ENCODE data around the gene TRERF1.

TRERF1 gene

DNA sequence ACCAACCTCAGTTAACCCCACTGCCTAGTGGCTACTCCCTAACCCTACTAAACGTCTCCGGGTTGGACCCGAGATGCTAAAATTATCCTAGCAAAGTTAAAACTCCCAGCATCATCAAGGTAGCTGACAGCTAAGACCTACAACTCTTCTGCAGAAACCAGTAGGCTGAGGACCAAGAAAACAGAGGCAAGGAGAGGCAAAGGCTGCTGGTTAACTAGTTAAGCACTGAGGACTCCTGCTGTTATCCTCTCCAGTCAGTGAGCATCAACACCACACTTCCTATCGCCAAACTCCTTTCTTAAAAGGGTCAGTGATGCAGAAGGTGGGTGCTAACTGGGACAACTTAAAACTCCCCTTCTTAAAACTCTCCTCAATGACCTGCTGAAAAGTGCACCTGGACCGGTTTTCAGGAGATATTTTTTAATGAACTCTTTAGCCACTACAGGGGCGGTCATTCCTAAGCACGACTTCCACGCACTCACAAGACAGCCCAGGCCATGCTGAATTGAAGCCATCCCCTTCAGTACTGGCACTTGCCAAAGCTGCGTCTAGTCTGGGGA is 1.7 kb downstream of the TRERF1 start:
- Histone ChIP-seq H3K4me2 (ENCODE audit: low read length) (no peak overlapping the region), H3K9ac (ENCODE audit: low read length) (no peak overlapping the region), H3K27ac (ENCODE audit: low read depth, low read length, poor library complexity, severe bottlenecking) (no peak overlapping the region)

DNA sequence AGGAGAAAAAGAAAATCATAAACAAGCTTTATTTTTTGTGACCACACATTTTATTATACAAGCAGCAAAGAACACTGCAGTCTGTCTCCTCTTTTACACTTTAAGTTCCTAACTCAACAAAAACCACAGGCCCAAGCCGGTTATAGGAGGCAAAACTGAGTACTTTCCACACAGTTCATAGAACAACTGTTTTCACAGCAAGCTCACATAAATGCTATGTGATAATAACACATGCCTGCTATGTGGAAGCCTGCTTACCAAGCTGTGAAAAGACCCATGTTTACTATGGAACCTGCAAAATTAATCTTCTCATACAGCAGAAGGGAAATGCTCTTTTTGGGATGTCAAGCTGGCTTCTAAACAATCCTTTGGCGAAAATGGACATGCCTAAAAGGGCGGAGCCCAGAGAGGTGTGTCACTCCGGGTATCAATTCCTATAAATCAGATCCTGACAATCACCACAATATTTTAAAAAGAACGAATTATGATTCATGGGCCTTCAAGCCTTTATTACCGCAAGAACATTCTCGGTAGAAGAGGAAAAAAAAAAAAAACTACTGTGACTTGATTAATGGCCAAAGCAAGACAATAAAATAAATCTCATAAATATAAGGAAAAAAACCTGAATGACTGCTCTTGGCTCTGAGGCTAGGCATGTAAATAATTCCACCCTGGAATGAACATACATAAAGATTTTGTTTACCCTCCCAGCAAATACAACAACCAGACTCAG is 2.6 kb downstream of the TRERF1 start:
- no peak overlapping the region for H3K4me3 ChIP-seq (ENCODE audit: low read depth, low read length, poor library complexity, severe bottlenecking)
- no peaks in the 10 kb centered on the region for H3F3A ChIP-seq (ENCODE audit: insufficient read depth, low read length)
- H4K20me1 ChIP-seq (ENCODE audit: insufficient read depth, low read length), result no peaks in the 10 kb centered on the region
- no peak overlapping the region for H3K9ac ChIP-seq (ENCODE audit: low read length)
- peaks cover 27% of the 10 kb centered on the region for H3K4me1 ChIP-seq (ENCODE audit: insufficient read depth, low read length, severe bottlenecking)
- no peak overlapping the region for H3K27ac ChIP-seq (ENCODE audit: low read depth, low read length, poor library complexity, severe bottlenecking)
- H3K36me3 ChIP-seq (ENCODE audit: insufficient read depth, low read length), result no peaks in the 10 kb centered on the region
- no peaks in the 10 kb centered on the region for H3K9me3 ChIP-seq (ENCODE audit: low read length)
- H3K27me3 ChIP-seq (ENCODE audit: insufficient read depth, low read length), result no peaks in the 10 kb centered on the region; the same call in none of the 2 replicates
- H3K79me2 ChIP-seq (ENCODE audit: insufficient read depth, low read length), result no peaks in the 10 kb centered on the region
- no peak overlapping the region for H2AFZ ChIP-seq (ENCODE audit: low read length)
- TF ChIP-seq, protein P1, sequence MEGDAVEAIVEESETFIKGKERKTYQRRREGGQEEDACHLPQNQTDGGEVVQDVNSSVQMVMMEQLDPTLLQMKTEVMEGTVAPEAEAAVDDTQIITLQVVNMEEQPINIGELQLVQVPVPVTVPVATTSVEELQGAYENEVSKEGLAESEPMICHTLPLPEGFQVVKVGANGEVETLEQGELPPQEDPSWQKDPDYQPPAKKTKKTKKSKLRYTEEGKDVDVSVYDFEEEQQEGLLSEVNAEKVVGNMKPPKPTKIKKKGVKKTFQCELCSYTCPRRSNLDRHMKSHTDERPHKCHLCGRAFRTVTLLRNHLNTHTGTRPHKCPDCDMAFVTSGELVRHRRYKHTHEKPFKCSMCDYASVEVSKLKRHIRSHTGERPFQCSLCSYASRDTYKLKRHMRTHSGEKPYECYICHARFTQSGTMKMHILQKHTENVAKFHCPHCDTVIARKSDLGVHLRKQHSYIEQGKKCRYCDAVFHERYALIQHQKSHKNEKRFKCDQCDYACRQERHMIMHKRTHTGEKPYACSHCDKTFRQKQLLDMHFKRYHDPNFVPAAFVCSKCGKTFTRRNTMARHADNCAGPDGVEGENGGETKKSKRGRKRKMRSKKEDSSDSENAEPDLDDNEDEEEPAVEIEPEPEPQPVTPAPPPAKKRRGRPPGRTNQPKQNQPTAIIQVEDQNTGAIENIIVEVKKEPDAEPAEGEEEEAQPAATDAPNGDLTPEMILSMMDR (IDR thresholded peaks at IDR 0.05; ENCODE audit: low read length), result no peak
- TF ChIP-seq EZH2 (IDR thresholded peaks at IDR 0.05; ENCODE audit: borderline replicate concordance, low read length), result no peak
- no peaks in the 10 kb centered on the region for H3K9me2 ChIP-seq (ENCODE audit: low read depth, low read length)
- no peak overlapping the region for H3K4me2 ChIP-seq (ENCODE audit: low read length)

More for the DNA sequence above, 1.7 kb downstream of the TRERF1 start:
- Histone ChIP-seq H3K36me3 (ENCODE audit: insufficient read depth, low read length) (no peaks in the 10 kb centered on the region), H3K9me2 (ENCODE audit: low read depth, low read length) (no peaks in the 10 kb centered on the region), H3K4me1 (ENCODE audit: insufficient read depth, low read length, severe bottlenecking) (peaks cover 27% of the 10 kb centered on the region), H2AFZ (ENCODE audit: low read length) (no peak overlapping the region), H3F3A (ENCODE audit: insufficient read depth, low read length) (no peaks in the 10 kb centered on the region), H3K79me2 (ENCODE audit: insufficient read depth, low read length) (no peaks in the 10 kb centered on the region), H3K9me3 (ENCODE audit: low read length) (no peaks in the 10 kb centered on the region), H3K4me3 (ENCODE audit: low read depth, low read length, poor library complexity, severe bottlenecking) (no peak overlapping the region), H3K27me3 (ENCODE audit: insufficient read depth, low read length) (no peaks in the 10 kb centered on the region; the same call in 1 of the 2 replicates), H4K20me1 (ENCODE audit: insufficient read depth, low read length) (no peaks in the 10 kb centered on the region)
- TF ChIP-seq EZH2 (IDR thresholded peaks at IDR 0.05; ENCODE audit: borderline replicate concordance, low read length), result no peak
- TF ChIP-seq, protein P1 (IDR thresholded peaks at IDR 0.05; ENCODE audit: low read length), result no peak

DNA sequence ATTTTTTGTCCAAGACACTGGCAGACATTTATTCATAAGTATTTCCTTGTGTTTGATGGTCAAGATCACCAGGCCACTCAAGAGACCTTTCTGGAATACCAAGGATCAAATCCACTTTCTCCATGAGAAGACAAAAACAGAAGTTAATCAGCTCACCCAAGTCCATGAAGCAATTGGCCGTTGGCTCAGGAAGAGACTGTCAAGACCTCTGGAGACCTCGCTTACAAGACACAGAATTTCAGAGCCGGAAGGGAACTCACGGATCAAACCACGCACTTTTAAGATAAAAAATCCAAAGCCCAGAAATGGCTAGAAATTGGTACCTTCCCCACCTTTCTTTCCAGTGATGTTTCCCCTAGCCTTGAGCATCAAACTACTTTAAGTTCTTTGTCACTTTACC is 3.3 kb downstream of the TRERF1 start:
- Histone ChIP-seq H3K9ac (ENCODE audit: low read length) (no peak overlapping the region), H3K4me3 (ENCODE audit: low read depth, low read length, poor library complexity, severe bottlenecking) (no peak overlapping the region), H3K79me2 (ENCODE audit: insufficient read depth, low read length) (no peaks in the 10 kb centered on the region), H3K27me3 (ENCODE audit: insufficient read depth, low read length) (no peaks in the 10 kb centered on the region; the same call in none of the 2 replicates), H4K20me1 (ENCODE audit: insufficient read depth, low read length) (no peaks in the 10 kb centered on the region), H3K9me3 (ENCODE audit: low read length) (no peaks in the 10 kb centered on the region), H3K4me1 (ENCODE audit: insufficient read depth, low read length, severe bottlenecking) (peaks cover 22% of the 10 kb centered on the region), H3F3A (ENCODE audit: insufficient read depth, low read length) (no peaks in the 10 kb centered on the region), H2AFZ (ENCODE audit: low read length) (no peak overlapping the region), H3K27ac (ENCODE audit: low read depth, low read length, poor library complexity, severe bottlenecking) (no peak overlapping the region), H3K9me2 (ENCODE audit: low read depth, low read length) (no peaks in the 10 kb centered on the region), H3K36me3 (ENCODE audit: insufficient read depth, low read length) (no peaks in the 10 kb centered on the region), H3K4me2 (ENCODE audit: low read length) (no peak overlapping the region)
- no peak for TF ChIP-seq EZH2 (IDR thresholded peaks at IDR 0.05; ENCODE audit: borderline replicate concordance, low read length)
- TF ChIP-seq, protein P1 (IDR thresholded peaks at IDR 0.05; ENCODE audit: low read length), result no peak

All from OCI-LY1 (cell line).